ENCODE measurements around the gene ECI1.

DNA sequence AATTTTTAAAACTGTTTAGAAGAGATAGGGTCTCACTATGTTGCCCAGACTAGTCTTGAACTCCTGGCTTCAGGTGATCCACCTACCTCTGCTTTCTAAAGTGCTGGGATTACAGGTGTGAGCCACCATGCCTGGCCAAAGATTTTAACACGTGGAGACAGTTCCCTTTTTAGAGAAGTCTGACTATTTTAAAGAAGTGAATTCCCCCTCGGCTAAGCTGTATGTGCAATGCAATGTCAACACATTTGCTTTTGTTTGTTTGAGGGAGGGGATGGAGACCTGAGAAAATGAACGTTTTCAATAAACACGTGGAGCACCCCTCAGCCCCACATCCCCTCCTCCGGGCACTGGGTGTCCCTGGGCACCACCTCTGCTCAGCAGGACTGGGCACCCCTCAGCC lies 30.9 kb upstream of the ECI1 start:
- no peak for TF ChIP-seq TAF1 (IDR thresholded peaks at IDR 0.05; ENCODE audit: borderline replicate concordance, insufficient read depth, low read length)
- TF ChIP-seq, protein P1, sequence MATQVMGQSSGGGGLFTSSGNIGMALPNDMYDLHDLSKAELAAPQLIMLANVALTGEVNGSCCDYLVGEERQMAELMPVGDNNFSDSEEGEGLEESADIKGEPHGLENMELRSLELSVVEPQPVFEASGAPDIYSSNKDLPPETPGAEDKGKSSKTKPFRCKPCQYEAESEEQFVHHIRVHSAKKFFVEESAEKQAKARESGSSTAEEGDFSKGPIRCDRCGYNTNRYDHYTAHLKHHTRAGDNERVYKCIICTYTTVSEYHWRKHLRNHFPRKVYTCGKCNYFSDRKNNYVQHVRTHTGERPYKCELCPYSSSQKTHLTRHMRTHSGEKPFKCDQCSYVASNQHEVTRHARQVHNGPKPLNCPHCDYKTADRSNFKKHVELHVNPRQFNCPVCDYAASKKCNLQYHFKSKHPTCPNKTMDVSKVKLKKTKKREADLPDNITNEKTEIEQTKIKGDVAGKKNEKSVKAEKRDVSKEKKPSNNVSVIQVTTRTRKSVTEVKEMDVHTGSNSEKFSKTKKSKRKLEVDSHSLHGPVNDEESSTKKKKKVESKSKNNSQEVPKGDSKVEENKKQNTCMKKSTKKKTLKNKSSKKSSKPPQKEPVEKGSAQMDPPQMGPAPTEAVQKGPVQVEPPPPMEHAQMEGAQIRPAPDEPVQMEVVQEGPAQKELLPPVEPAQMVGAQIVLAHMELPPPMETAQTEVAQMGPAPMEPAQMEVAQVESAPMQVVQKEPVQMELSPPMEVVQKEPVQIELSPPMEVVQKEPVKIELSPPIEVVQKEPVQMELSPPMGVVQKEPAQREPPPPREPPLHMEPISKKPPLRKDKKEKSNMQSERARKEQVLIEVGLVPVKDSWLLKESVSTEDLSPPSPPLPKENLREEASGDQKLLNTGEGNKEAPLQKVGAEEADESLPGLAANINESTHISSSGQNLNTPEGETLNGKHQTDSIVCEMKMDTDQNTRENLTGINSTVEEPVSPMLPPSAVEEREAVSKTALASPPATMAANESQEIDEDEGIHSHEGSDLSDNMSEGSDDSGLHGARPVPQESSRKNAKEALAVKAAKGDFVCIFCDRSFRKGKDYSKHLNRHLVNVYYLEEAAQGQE (IDR thresholded peaks at IDR 0.05; ENCODE audit: insufficient read depth in 1 of 2, low read depth in 2 of 2, low read length in 2 of 2) = no peak
- no peak for TF ChIP-seq SIN3A (IDR thresholded peaks at IDR 0.05; ENCODE audit: borderline replicate concordance, insufficient read depth, low read length)
- TF ChIP-seq POLR2AphosphoS5 (IDR thresholded peaks at IDR 0.05; ENCODE audit: low read depth, low read length) = no peak
- TF ChIP-seq FOXP2 (optimal IDR thresholded peaks at IDR 0.05; ENCODE audit: borderline replicate concordance, extremely low read depth, extremely low read length, insufficient read depth) = no peak
